GM12892 (cell line): ENCODE results near the gene MRTFB.

ENCODE experiments used
- POLR2A ChIP-seq: IDR thresholded peaks from 2 replicates; pipeline ENCODE4 v1.6.1; 2011; ENCODE audit warnings: low read depth, low read length, control low read depth
- POLR2AphosphoS5 ChIP-seq: IDR thresholded peaks from 2 replicates; pipeline ENCODE4 v1.6.1; 2011; ENCODE audit warnings: low read depth, low read length, control low read depth

- TF ChIP-seq POLR2AphosphoS5 (no peak), POLR2A (no peak)
Observed at GRCh38 chr16:14240964-14241363, 169.8 kb downstream of the MRTFB start.
